GM18873 (cell line): ENCODE data around the gene NMNAT3.

ENCODE experiments used
- ATAC-seq: cut with Tn5 transposase; IDR thresholded peaks from one replicate; pipeline ENCODE4 v1.9.1; 2021; ENCODE audit warnings: mild to moderate bottlenecking, moderate library complexity, moderate number of reproducible peaks; ENCODE audit not compliant: unreplicated experiment, low FRiP score

Gene NMNAT3

GRCh38 chr3:139676108-139676507, 1.7 kb downstream of the NMNAT3 start:
- ATAC-seq, result no peak

DNA sequence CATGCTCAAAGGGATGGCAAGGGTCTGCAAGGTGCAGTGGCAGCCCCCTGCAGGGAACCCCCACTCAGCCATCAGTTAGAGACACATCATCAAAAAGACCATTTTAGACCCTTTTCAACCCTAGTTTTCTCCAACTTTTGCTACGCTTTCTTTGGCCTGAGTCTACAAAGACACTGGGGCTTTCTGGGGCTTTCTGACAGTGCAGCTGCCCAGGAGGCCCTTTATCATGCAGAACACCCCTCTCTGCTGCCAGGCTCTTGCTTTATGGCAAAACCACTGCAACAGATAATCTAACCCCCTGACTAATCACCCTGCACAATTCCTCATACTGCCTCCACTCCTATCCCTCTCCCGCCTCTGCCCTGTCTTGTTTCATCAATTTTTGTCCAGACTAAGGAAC, 2.4 kb downstream of the NMNAT3 start:
- ATAC-seq, result no peak

- ATAC-seq, result no peak
These were observed 3.1 kb downstream of the NMNAT3 start for GRCh38 chr3:139674571-139675260.

DNA sequence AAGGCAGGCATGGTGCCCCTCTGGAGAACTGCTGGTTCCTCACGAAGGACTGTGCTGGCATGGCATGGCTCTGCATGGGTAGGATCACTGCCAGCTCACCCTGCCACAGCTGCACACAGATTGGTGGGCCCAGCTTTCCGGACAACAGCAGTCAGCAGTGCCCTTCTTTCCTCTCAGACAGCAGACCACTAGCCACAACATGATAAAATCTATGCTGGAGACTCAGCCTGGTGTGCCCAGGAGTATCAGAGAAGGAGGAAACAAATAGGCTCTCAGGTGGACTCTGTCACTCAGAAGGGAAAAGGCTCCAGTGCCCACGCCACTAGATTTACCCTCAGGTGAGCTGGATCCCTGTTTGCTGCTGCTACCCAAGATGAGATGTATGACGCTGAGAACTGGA, 4.9 kb downstream of the NMNAT3 start:
- ATAC-seq, result no peak

DNA sequence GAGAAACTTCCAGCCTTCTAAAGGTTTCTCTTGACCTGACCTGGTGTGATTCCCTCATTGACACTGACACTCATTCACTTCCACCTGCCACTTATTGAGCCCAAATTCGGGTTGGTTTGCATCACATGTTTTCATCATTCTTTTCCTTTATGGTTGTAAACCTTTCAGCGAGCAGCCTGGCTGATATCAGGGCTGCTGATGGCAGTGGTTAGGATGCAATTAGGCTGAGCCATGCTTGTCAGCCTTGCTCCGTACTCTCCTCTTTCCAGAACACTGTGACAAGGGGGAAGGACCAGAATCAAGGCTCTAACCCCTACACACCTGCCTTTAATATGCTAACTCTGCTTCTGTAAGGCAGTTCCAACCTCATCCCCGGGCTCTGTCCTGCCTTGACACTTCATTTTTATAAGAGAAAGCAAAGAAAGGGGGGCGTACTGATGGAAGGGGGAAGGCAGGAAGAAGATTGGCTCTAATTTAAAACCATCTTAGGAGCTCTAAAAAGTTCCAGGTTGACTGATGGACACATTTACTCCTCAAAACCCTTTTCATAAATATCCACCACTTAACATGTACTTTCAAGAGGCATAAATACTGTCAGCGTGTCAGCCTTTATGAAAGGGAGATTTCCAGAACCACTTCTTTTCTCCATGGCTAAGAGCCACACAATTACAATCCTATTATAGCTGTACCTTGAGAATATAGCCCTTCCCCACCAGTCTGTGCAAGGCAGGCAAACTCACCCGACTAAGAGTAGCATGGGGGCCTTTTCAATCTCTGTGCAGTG, 5.7 kb downstream of the NMNAT3 start:
- no peak for ATAC-seq

GRCh38 chr3:139671107-139671506, 6.7 kb downstream of the NMNAT3 start:
- no peak for ATAC-seq

- ATAC-seq, result no peak
These were observed 7.6 kb downstream of the NMNAT3 start for GRCh38 chr3:139670196-139670595.

DNA sequence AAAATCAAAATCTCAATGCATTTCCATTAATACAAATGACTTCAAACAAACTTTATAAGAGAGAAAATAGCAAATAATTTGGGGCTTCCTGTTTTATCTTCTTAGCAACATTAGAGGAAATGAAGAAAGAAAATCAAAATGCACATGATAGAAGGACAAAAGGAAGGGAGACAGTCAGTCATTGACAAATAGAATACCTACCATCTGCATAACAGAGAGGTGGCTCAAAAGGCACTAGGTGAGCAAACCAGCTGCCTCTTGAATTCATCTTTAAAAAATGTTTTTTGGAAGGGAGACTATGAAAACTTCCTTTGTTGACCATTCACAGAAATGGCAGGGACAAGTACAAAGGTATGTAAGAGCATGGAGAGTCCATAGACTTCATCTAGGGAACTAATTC, 9.4 kb downstream of the NMNAT3 start:
- ATAC-seq, result no peak

DNA sequence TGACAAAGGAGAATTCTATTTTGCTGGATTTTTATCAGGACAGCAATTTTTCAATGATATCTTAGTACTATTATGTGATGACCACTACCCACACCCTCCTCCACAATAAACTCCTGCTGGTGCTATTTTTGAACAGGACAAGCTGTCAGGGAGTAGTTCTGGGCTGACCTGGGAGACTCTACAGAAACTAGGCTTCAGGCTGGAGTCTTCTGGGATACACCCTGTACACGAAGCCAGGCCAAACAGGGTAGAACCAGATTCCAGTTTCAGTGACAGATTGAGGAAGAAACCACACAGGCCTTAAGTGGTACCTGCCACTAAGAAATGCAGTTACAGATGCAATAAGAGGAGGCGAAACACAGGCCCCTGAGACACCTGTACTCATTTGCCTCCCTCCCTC, 12.8 kb downstream of the NMNAT3 start:
- ATAC-seq, result no peak

DNA sequence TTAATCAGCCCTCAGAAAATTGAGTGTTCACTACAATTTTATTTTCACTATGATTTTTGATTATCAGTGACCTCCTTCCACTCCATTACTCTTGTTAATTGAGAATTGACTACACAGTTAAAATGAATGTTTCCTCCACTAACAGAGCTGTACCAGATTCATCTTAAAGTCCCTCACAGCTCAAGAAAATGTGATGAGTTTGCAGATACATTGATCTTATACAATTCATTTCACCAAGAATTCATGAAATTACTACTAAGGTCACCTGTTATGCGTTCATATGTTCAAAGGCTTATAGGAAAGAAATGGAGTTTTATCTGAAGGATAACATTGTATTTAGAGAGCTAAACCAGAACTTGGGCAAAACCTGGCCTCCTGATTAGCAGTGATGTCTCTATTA, 17.5 kb downstream of the NMNAT3 start:
- ATAC-seq, result no peak

- no peak for ATAC-seq
These were observed 18.3 kb downstream of the NMNAT3 start for GRCh38 chr3:139659511-139659910.

DNA sequence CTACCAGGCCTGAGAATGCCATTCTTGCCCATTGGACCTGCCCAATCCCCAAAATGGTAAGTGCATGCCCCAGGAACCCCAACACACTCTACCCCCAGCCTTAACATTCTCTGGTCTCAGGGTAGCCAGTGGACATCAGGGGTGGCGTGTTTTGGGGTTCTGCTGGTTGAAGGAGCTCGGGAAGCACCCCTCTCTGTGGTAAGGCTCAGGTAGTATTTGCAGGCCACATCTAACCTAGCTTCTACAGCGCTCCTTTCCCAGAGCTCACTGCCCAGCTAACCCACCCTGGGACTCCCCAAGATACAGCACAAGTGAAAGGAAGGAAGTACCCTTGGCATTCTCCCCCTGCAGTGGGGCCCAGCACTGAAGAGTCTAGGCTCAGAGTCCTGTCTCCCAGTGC, 19.8 kb downstream of the NMNAT3 start:
- no peak for ATAC-seq

GRCh38 chr3:139657434-139657833, 20.3 kb downstream of the NMNAT3 start:
- ATAC-seq, result no peak

DNA sequence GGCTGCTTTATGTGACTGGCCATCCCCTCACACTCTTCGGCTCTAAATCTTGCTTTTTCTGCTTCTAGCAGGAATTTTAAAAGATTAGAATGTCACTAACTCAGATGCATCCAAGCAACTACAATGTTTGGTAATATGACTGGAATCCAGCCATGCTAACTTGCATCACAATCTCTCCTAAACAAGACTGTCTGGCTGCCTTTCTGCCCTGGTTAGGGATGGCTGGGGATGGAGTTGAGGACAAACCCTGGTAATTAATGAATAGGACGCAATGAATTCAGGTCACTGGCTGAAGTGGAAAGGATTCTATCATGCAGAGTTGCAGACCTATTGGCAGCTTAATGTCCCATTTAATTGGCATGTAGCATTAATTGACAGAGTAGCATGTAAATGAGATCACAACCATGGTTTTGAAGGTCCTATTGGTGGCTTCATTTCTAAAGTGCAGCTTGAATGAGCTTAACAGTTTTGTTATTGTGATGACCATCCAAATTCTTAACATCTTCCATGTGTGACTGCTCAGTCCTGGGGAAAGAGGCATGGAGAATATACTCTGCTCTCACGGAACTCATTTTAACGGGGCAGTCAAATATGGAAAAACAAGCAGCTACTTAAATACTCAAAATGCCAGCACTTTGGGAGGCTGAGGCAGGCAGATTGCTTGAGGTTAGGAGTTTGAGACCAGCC, 21.7 kb downstream of the NMNAT3 start:
- ATAC-seq, result no peak

DNA sequence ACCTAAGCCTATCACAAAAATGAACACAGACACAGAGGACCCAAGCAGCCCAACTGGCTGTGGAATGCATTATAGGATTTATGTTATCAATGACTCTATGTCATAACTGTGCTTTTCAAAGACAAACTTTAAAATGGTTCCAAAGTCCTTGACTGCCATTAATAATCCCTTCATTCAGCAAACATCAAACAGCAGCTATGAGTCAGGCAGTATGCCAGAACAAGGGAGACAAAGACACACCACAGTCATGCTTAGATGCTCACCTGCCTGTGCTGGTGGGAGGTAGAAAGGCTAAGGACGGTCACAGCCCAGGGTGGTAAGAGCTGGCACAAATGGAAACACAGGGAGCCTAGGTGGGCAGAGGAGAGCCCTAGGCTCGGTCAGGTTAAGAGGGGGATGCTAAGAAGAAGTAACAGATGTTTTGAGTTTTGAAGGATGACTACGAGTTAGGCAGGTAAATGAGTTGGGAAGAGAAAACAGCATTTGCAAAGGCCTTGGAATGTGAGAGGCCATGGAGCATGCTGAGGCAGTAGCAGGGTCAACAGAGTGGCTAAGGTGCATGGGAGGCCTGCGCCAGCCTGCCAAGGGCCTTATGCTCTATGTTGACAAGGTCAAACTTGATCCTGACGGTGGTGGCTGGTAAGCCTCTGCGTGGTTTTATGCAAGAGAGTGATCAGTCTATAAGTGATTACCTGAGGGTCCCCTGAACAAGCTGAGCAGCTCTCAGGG, 23.0 kb downstream of the NMNAT3 start:
- ATAC-seq, result no peak

DNA sequence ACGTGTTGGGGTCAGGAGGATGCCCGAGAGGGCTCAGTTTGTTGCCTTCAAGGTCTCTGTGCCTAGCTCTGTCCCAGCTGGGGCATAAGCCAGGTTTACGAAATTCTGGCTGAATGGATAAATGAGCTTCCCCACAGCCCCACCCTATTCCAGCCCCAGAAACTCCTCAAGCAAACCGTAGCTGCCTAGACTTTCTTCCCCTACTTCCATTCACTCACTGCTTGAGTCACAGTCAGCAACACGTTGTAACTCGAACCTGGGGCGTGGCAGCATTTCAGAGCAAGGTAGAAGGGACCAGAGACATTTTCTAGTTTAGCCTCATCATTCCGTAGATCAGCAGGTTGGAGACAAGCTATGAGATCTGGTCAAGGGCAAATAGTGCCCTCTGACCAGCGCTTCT, 24.2 kb downstream of the NMNAT3 start:
- no peak for ATAC-seq

DNA sequence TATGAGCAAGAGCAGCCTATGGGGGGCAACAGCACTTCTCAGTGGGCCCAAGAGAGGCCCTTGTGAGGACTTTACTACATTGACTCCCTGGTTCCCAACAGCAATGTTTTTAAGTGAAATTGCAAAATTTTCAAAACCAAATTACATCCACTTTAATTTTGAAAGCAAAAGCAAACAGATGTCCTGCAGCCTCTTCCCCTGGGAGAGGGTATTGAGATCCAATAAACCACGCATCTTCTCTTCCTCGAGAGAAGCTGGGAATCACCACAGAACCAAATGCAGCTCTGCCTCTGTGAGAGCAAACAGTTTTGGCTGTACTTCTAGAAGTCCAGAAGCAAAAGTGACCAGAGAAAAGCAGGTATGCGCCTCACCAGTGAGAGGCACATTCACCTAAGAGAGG, 25.2 kb downstream of the NMNAT3 start:
- ATAC-seq, result no peak

- ATAC-seq, result no peak
These were observed 29.8 kb downstream of the NMNAT3 start for GRCh38 chr3:139647866-139648435.

GRCh38 chr3:139646512-139646911, 31.3 kb downstream of the NMNAT3 start:
- ATAC-seq, result no peak

DNA sequence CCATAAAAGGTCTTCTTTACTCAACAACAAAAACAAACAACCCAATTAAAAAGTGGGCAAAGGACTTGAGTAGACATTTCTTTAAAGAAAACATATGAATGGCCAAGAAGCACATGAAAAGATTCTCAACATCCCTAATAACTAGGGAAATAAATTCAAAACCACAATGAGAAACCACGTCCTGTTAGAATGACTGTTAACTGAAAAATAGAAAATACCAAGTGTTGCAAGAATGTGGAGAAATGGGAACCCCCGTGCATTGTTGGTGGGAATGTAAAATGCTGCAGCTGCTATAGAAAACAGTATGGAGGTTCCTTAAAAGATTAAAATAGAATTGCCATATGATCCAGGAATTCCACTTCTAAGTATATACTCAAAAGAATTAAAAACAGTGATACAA, 34.8 kb downstream of the NMNAT3 start:
- ATAC-seq, result no peak

DNA sequence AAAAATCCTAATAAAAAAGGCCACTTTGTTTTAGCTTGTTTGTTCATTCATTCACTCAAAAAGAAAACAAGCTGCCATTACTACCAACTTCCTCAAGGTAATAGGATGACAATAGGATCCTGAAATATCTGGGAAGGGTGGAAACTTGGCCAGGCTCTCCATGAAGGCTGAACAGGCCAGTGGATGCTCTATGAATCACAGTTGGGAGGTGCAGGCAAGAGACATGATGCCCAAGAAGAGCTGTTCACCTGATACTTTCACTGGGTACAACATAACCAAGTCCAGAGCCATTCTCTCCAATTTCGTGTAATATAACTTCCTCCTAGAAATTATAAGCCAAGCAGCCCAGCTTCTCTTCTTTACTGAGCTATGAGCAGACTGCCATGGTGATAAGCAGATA, 37.3 kb downstream of the NMNAT3 start:
- no peak for ATAC-seq
